GM18858 (cell line): ENCODE results near the gene PNMA6F.
"Not testable (repeated sequence)": the region's sequence is repeated elsewhere in the genome, so short reads cannot be mapped to it uniquely, and the experiment has no call there.

Experiments used
- ATAC-seq: cut with Tn5 transposase; IDR thresholded peaks from one replicate; pipeline ENCODE4 v1.9.1; 2021; ENCODE audit not compliant: unreplicated experiment

Gene PNMA6F

GRCh38 chrX:153336121-153336894 is 14.7 kb upstream of the PNMA6F start:
- ATAC-seq = peak; percentile 52

- no peak for ATAC-seq
These were observed 13.2 kb upstream of the PNMA6F start for GRCh38 chrX:153334654-153335295.

GRCh38 chrX:153333821-153334653 is 12.5 kb upstream of the PNMA6F start, which contains the start of gene ZNF275:
Gene ZNF275, plus strand, starts transcription at chrX:153334153. Its CDS starts 2,527 bp downstream, at chrX:153336680.
- peak; percentile 59 for ATAC-seq

- ATAC-seq = no peak
These were observed 11.7 kb upstream of the PNMA6F start for GRCh38 chrX:153333266-153333665.

GRCh38 chrX:153327561-153327960 is 6.0 kb upstream of the PNMA6F start:
- ATAC-seq = no peak

GRCh38 chrX:153320555-153321184 is 897 bp downstream of the PNMA6F start:
- ATAC-seq = no peak

- ATAC-seq = not testable (repeated sequence)
These were observed 1.5 kb downstream of the PNMA6F start for GRCh38 chrX:153320047-153320443.

- no peak for ATAC-seq
These were observed 2.1 kb downstream of the PNMA6F start for GRCh38 chrX:153319295-153320046.

GRCh38 chrX:153318811-153319210 is 2.8 kb downstream of the PNMA6F start:
- no peak for ATAC-seq

- no peak for ATAC-seq
These were observed 3.4 kb downstream of the PNMA6F start for GRCh38 chrX:153317996-153318722.

GRCh38 chrX:153317306-153317705 is 4.3 kb downstream of the PNMA6F start:
- no peak for ATAC-seq

GRCh38 chrX:153312842-153313241 is 8.7 kb downstream of the PNMA6F start:
- ATAC-seq = no peak

- ATAC-seq = no peak
These were observed 9.5 kb downstream of the PNMA6F start for GRCh38 chrX:153312041-153312440.

GRCh38 chrX:153310901-153311300 is 10.7 kb downstream of the PNMA6F start:
- no peak for ATAC-seq

- no peak for ATAC-seq
These were observed 14.0 kb downstream of the PNMA6F start for GRCh38 chrX:153307276-153308178.

- no peak for ATAC-seq
These were observed 14.9 kb downstream of the PNMA6F start for GRCh38 chrX:153306527-153307115.

GRCh38 chrX:153305972-153306371 is 15.6 kb downstream of the PNMA6F start:
- no peak for ATAC-seq

GRCh38 chrX:153304988-153305736 is 16.4 kb downstream of the PNMA6F start:
- no peak for ATAC-seq
